HS-5 (cell line): ENCODE measurements around the gene AFF2.

Experiments
- DNase-seq: peaks from one replicate; pipeline ENCODE4 v3.0.0-alpha.2; 2012; ENCODE audit warnings: low read depth

AFF2 gene

GRCh38 chrX:149010013-149010852 lies 509.8 kb downstream of the AFF2 start:
- DNase-seq: no peak

- DNase-seq: no peak
Measured at GRCh38 chrX:149010853-149011224, 510.4 kb downstream of the AFF2 start.

GRCh38 chrX:149013081-149013480 lies 512.7 kb downstream of the AFF2 start:
- no peak for DNase-seq

- DNase-seq: no peak
Measured at GRCh38 chrX:149021159-149021558, 520.7 kb downstream of the AFF2 start.

GRCh38 chrX:149022485-149022884 lies 522.1 kb downstream of the AFF2 start:
- DNase-seq: no peak

- DNase-seq: no peak
Measured at GRCh38 chrX:149032449-149032848, 532.0 kb downstream of the AFF2 start.

GRCh38 chrX:149036086-149036485 lies 535.7 kb downstream of the AFF2 start:
- no peak for DNase-seq

- no peak for DNase-seq
Measured at GRCh38 chrX:149037281-149037870, 537.0 kb downstream of the AFF2 start.

- no peak for DNase-seq
Measured at GRCh38 chrX:149039057-149039456, 538.6 kb downstream of the AFF2 start.

- no peak for DNase-seq
Measured at GRCh38 chrX:149040873-149041535, 540.6 kb downstream of the AFF2 start.

GRCh38 chrX:149043401-149043800 lies 543.0 kb downstream of the AFF2 start:
- DNase-seq: no peak

- no peak for DNase-seq
Measured at GRCh38 chrX:149044471-149044870, 544.1 kb downstream of the AFF2 start.

GRCh38 chrX:149045645-149046210 lies 545.3 kb downstream of the AFF2 start:
- DNase-seq: no peak
